ENCODE data around the gene ASPHD1.

Gene ASPHD1

GRCh38 chr16:29857133-29857760, 43.0 kb upstream of the ASPHD1 start:
- H2AFZ ChIP-seq (ENCODE audit: low read depth, low read length): no peak overlapping the region
- no peak overlapping the region for H3K9ac ChIP-seq (ENCODE audit: low read depth, low read length)
- no peak overlapping the region for H3K4me2 ChIP-seq (ENCODE audit: insufficient read depth, low read length)
- peaks cover 17% of the 10 kb centered on the region for H3K4me1 ChIP-seq (ENCODE audit: insufficient read depth, low read length)
- peaks cover 28% of the 10 kb centered on the region for H3K36me3 ChIP-seq (ENCODE audit: insufficient read depth, low read length)
- TF ChIP-seq CTCF (IDR thresholded peaks at IDR 0.05; ENCODE audit: borderline replicate concordance, extremely low read depth, low read length, poor library complexity, severe bottlenecking) (no peak), EZH2 (IDR thresholded peaks at IDR 0.05; ENCODE audit: borderline replicate concordance, low read depth, low read length, severe bottlenecking) (no peak)
- no peaks in the 10 kb centered on the region for H3K27me3 ChIP-seq (ENCODE audit: insufficient read depth, low read length, poor library complexity)
- ATAC-seq (ENCODE audit: insufficient read depth, low read depth): no peak
- H3K9me3 ChIP-seq (ENCODE audit: insufficient read depth, low read length, severe bottlenecking): no peaks in the 10 kb centered on the region
- no peak for DNase-seq
- H3K79me2 ChIP-seq (ENCODE audit: insufficient read depth, low read length): peaks cover 16% of the 10 kb centered on the region
- H4K20me1 ChIP-seq (ENCODE audit: insufficient read depth, low read length): no peaks in the 10 kb centered on the region
- no peak overlapping the region for H3K4me3 ChIP-seq (ENCODE audit: low read depth in 1 of 2, low read length in 2 of 2)
- H3K27ac ChIP-seq (ENCODE audit: low read length): no peak overlapping the region

GRCh38 chr16:29858149-29858849, 42.0 kb upstream of the ASPHD1 start:
- Histone ChIP-seq H2AFZ (ENCODE audit: low read depth, low read length) (no peak overlapping the region), H3K4me3 (ENCODE audit: low read depth in 1 of 2, low read length in 2 of 2) (no peak overlapping the region), H4K20me1 (ENCODE audit: insufficient read depth, low read length) (no peaks in the 10 kb centered on the region), H3K27ac (ENCODE audit: low read length) (no peak overlapping the region), H3K4me2 (ENCODE audit: insufficient read depth, low read length) (no peak overlapping the region), H3K4me1 (ENCODE audit: insufficient read depth, low read length) (peaks cover 19% of the 10 kb centered on the region), H3K9me3 (ENCODE audit: insufficient read depth, low read length, severe bottlenecking) (no peaks in the 10 kb centered on the region), H3K79me2 (ENCODE audit: insufficient read depth, low read length) (peaks cover 24% of the 10 kb centered on the region), H3K27me3 (ENCODE audit: insufficient read depth, low read length, poor library complexity) (no peaks in the 10 kb centered on the region), H3K9ac (ENCODE audit: low read depth, low read length) (no peak overlapping the region), H3K36me3 (ENCODE audit: insufficient read depth, low read length) (peaks cover 28% of the 10 kb centered on the region)
- no peak for ATAC-seq (ENCODE audit: insufficient read depth, low read depth)
- no peak for DNase-seq
- TF ChIP-seq EZH2 (IDR thresholded peaks at IDR 0.05; ENCODE audit: borderline replicate concordance, low read depth, low read length, severe bottlenecking) (no peak), CTCF (IDR thresholded peaks at IDR 0.05; ENCODE audit: borderline replicate concordance, extremely low read depth, low read length, poor library complexity, severe bottlenecking) (no peak)

- H3K79me2 ChIP-seq (ENCODE audit: insufficient read depth, low read length): peaks cover 24% of the 10 kb centered on the region
- no peaks in the 10 kb centered on the region for H3K9me3 ChIP-seq (ENCODE audit: insufficient read depth, low read length, severe bottlenecking)
- no peak overlapping the region for H3K4me3 ChIP-seq (ENCODE audit: low read depth in 1 of 2, low read length in 2 of 2)
- no peaks in the 10 kb centered on the region for H4K20me1 ChIP-seq (ENCODE audit: insufficient read depth, low read length)
- TF ChIP-seq EZH2 (IDR thresholded peaks at IDR 0.05; ENCODE audit: borderline replicate concordance, low read depth, low read length, severe bottlenecking) (no peak), CTCF (IDR thresholded peaks at IDR 0.05; ENCODE audit: borderline replicate concordance, extremely low read depth, low read length, poor library complexity, severe bottlenecking) (no peak)
- H3K4me2 ChIP-seq (ENCODE audit: insufficient read depth, low read length): no peak overlapping the region
- DNase-seq (no peak), ATAC-seq (ENCODE audit: insufficient read depth, low read depth) (no peak)
- H3K9ac ChIP-seq (ENCODE audit: low read depth, low read length): no peak overlapping the region
- no peak overlapping the region for H3K27ac ChIP-seq (ENCODE audit: low read length)
- peaks cover 25% of the 10 kb centered on the region for H3K4me1 ChIP-seq (ENCODE audit: insufficient read depth, low read length)
- H2AFZ ChIP-seq (ENCODE audit: low read depth, low read length): no peak overlapping the region
- H3K36me3 ChIP-seq (ENCODE audit: insufficient read depth, low read length): peaks cover 28% of the 10 kb centered on the region
- H3K27me3 ChIP-seq (ENCODE audit: insufficient read depth, low read length, poor library complexity): no peaks in the 10 kb centered on the region
Measured at GRCh38 chr16:29858974-29859373, 41.3 kb upstream of the ASPHD1 start.
